ENCODE data around the gene CHMP6.

Gene CHMP6

GRCh38 chr17:81046132-81046769 is 54.6 kb downstream of the CHMP6 start:
- DNase-seq: no peak

- no peak for DNase-seq
Measured at GRCh38 chr17:81046770-81047359, 55.2 kb downstream of the CHMP6 start.

- DNase-seq: no peak
Measured at GRCh38 chr17:81048827-81049371, 57.3 kb downstream of the CHMP6 start.

GRCh38 chr17:81049372-81049911 is 57.8 kb downstream of the CHMP6 start:
- DNase-seq: no peak
